Transverse colon (tissue), 4 donors: ENCODE data around the gene STK10. TPM values are rescaled to one million over a fixed set of nuclear protein-coding genes. Genes with fewer than 3 reads are reported as not detected.

ENCODE experiments used
- DNase-seq: peaks from one replicate; pipeline ENCODE4 v3.0.0-alpha.2; 2019
- H3K27ac ChIP-seq, 4 donors: fragments of 200-600 bp; sonication (generic); 2 replicates each; pipeline ENCODE4 v1.5.1; 2016 to 2018; ENCODE audit warnings: inconsistent platforms in 4 of 4
- H3K27me3 ChIP-seq: fragments of 200-600 bp; sonication (generic); 2 replicates; pipeline ENCODE4 v1.5.1; 2017; ENCODE audit warnings: inconsistent platforms
- H3K36me3 ChIP-seq, 4 donors: fragments of 200-600 bp; sonication (generic); 2 replicates each; pipeline ENCODE4 v1.5.1; 2017 to 2019; ENCODE audit warnings: inconsistent platforms in 4 of 4
- H3K4me1 ChIP-seq, 4 donors: fragments of 200-600 bp; sonication (generic); 2 replicates each; pipeline ENCODE4 v1.5.1; 2017 to 2020; ENCODE audit warnings: inconsistent platforms in 4 of 4
- H3K4me3 ChIP-seq, 4 donors: fragments of 200-600 bp; sonication (generic); 1 replicate in 1 of 4; 2 replicates in 3 of 4; pipeline versions ENCODE4 v1.5.1 to v1.6.1; 2017 to 2019; ENCODE audit warnings: inconsistent platforms in 4 of 4
- H3K9me3 ChIP-seq, 2 donors: fragments of 200-600 bp; sonication (generic); 2 replicates each; pipeline ENCODE4 v1.5.1; 2017 to 2019; ENCODE audit warnings: inconsistent platforms in 2 of 2
- CTCF ChIP-seq, 5 experiments: fragments of 200-600 bp in 3 of 5; fragments of 450-650 bp in 2 of 5; sonication (generic) in 3 of 5; IDR thresholded peaks; 1 replicate in 2 of 5; 2 replicates in 3 of 5; pipeline ENCODE4 v1.5.1; 2016 to 2017; ENCODE audit warnings: antibody characterized with exemption in 5 of 5, inconsistent platforms in 3 of 5, mild to moderate bottlenecking in 2 of 5, moderate library complexity in 1 of 5
- EP300 ChIP-seq: sonication (generic); formaldehyde crosslinking; IDR thresholded peaks from one replicate; pipeline ENCODE4 v1.6.1; 2017; ENCODE audit warnings: antibody characterized with exemption, low read depth
- POLR2A ChIP-seq: fragments of 450-650 bp; IDR thresholded peaks from one replicate; pipeline ENCODE4 v1.6.1; 2016; ENCODE audit warnings: antibody characterized with exemption, mild to moderate bottlenecking, moderate library complexity
- POLR2AphosphoS5 ChIP-seq, 3 donors: sonication (generic); formaldehyde crosslinking; IDR thresholded peaks; one replicate each; pipeline ENCODE4 v1.6.1; 2016; ENCODE audit warnings: antibody characterized with exemption in 3 of 3
- WGBS, 2 donors: methylation state at CpG; one replicate each; pipeline ENCODE4 v1.1.5; 2018; ENCODE audit warnings: low coverage in 1 of 2; 5-methylcytosine and 5-hydroxymethylcytosine counted together
- in situ Hi-C, 4 donors: fragments of 200-750 bp; cut with MboI; loops; one replicate each; pipeline versions ENCODE4 v1.15.0 to v1.15.1; 2017; ENCODE audit warnings: low sequenced_read_pairs in 3 of 4, low pct_ligation_motif_present in 1 of 4, low pct_unique_long_range_greater_than_20kb in 1 of 4
- intact Hi-C: fragments of 100-400 bp; cut with DNase I; formaldehyde crosslinking; loops from one replicate; pipeline ENCODE4 v1.15.1; 2023; ENCODE audit warnings: low total_unique reads
- total RNA-seq, 4 donors: library from RNA; depleted of rRNA; stranded (reverse); fragments of >200 nt; gene quantifications; one replicate each; pipeline ENCODE4 v1.1.0, GENCODE V29; 2016

STK10 gene
- total RNA-seq, 4 donors from 2014 or later, result 21.2 to 207 (median 49.3) TPM

- H3K27me3 ChIP-seq, result no peaks in the 10 kb centered on the region
- H3K4me1 ChIP-seq, result no peaks in the 10 kb centered on the region
- no peak for DNase-seq
- H3K36me3 ChIP-seq, result peaks cover 0 to 14% (median 3%) of the 10 kb centered on the region in 4 donors
- WGBS, 2 donors, result 83 to 94% methylated on average over 4 to 14 of the region's 14 CpGs
- no peak overlapping the region for H3K4me3 ChIP-seq
- in situ Hi-C loops (no loop called here), intact Hi-C loops (no loop called here)
- H3K27ac ChIP-seq, result no peak overlapping the region
- no peaks in the 10 kb centered on the region for H3K9me3 ChIP-seq
- TF ChIP-seq POLR2AphosphoS5 (IDR thresholded peaks at IDR 0.05) (no peak), POLR2A (no peak), EP300 (no peak), CTCF (IDR thresholded peaks at IDR 0.05) (no peak)
Measured at GRCh38 chr5:172086194-172086975, 101.6 kb downstream of the STK10 start.

DNA sequence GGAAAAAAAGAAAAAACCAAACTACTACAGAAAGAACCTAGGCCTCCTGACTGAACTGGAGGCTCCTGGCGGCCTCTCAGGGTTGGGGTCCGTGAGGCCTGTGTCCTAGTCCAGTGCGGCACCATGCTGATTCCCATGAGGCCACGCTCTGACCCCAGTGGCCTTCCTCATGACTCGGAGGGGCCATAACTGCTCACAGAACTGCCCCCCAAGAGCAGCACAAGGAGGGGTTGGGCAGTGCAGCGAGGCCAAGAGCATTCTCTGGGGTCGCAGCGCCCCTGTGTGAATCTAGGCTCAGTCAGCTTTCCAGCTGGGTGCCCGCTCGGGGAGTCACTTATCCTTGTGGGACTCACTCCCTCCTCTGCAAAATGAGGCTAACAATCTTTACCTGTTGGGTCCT lies 102.3 kb downstream of the STK10 start:
- Histone ChIP-seq H3K9me3 (no peaks in the 10 kb centered on the region), H3K4me3 (no peak overlapping the region), H3K4me1 (no peaks in the 10 kb centered on the region), H3K36me3 (peaks cover 0 to 15% (median 3%) of the 10 kb centered on the region in 4 donors), H3K27ac (no peak overlapping the region), H3K27me3 (no peaks in the 10 kb centered on the region)
- DNase-seq, result no peak
- in situ Hi-C loops (no loop called here), intact Hi-C loops (no loop called here)
- 91 to 95% methylated on average over 4 to 10 of the region's 10 CpGs for WGBS, 2 donors
- TF ChIP-seq POLR2AphosphoS5 (IDR thresholded peaks at IDR 0.05), result no peak
- no peak for TF ChIP-seq CTCF (IDR thresholded peaks at IDR 0.05)
- no peak for TF ChIP-seq EP300
- no peak for TF ChIP-seq POLR2A

DNA sequence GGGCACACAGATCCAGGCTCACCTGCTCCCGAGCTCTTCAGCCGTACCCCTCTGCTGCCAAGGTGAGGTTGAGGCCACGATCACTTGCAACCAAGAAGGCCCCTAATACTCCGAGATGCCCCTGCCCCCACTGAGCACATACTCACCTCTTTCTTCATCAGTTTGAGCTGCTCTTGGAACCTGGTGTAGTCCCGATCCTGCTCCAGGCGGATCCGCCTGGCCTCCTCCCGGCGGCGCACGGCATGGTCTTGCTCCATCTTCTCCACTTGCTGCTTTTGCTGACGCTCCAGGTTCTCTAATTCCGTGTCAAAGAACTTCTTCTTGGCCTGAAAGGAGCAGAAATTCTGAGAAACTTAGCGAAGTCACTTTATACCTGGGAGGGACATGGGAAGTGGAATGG lies 105.8 kb downstream of the STK10 start:
- Histone ChIP-seq H3K4me1 (peaks cover 0 to 9% (median 0%) of the 10 kb centered on the region in 4 donors), H3K27me3 (no peaks in the 10 kb centered on the region), H3K27ac (no peak overlapping the region), H3K9me3 (no peaks in the 10 kb centered on the region), H3K36me3 (peaks cover 0 to 15% (median 3%) of the 10 kb centered on the region in 4 donors), H3K4me3 (no peak overlapping the region)
- in situ Hi-C loops (no loop called here), intact Hi-C loops (no loop called here)
- WGBS, 2 donors, result 95 to 98% methylated on average over 10 to 14 of the region's 14 CpGs
- TF ChIP-seq EP300 (no peak), CTCF (IDR thresholded peaks at IDR 0.05) (no peak), POLR2A (no peak), POLR2AphosphoS5 (IDR thresholded peaks at IDR 0.05) (no peak)
- DNase-seq, result no peak

- Histone ChIP-seq H3K27me3 (no peaks in the 10 kb centered on the region), H3K27ac (no peak overlapping the region), H3K4me3 (no peak overlapping the region), H3K36me3 (peaks cover 0 to 23% (median 3%) of the 10 kb centered on the region in 4 donors), H3K4me1 (peaks cover 0 to 9% (median 0%) of the 10 kb centered on the region in 4 donors), H3K9me3 (no peaks in the 10 kb centered on the region)
- WGBS, 2 donors, result 89 to 95% methylated on average over 4 of the region's 4 CpGs
- TF ChIP-seq POLR2AphosphoS5 (IDR thresholded peaks at IDR 0.05) (no peak), EP300 (no peak), CTCF (IDR thresholded peaks at IDR 0.05) (no peak), POLR2A (no peak)
- intact Hi-C loops, result no loop called here
- in situ Hi-C loops, result no loop called here
- no peak for DNase-seq
Measured at GRCh38 chr5:172079876-172080275, 108.1 kb downstream of the STK10 start.
